Epithelial cell of proximal tubule (primary cell): Measurements from ENCODE around the gene SLX9. TPM values are rescaled to one million over a fixed set of nuclear protein-coding genes. Genes with fewer than 3 reads are reported as not detected.
"Not testable (repeated sequence)": the region's sequence is repeated elsewhere in the genome, so short reads cannot be mapped to it uniquely, and the experiment has no call there.

ENCODE experiments used
- DNase-seq: peaks from one replicate; pipeline ENCODE4 v3.0.0-alpha.2; 2011; ENCODE audit warnings: low read depth
- H3K4me3 ChIP-seq: 2 replicates; pipeline ENCODE4 v1.5.1; 2011; ENCODE audit warnings: low read depth, mild to moderate bottlenecking, low read length
- total RNA-seq: library from RNA; depleted of rRNA; stranded (reverse); fragments of >200 nt; gene quantifications from 2 replicates; pipeline ENCODE4 v1.2.3, GENCODE V29; 2015
- TF ChIP-seq, protein P1 (sequence below): conservative IDR thresholded peaks from 2 replicates; pipeline ENCODE4 v1.5.1; 2012; ENCODE audit warnings: low read depth, mild to moderate bottlenecking, low read length

SLX9 gene
- total RNA-seq, 1 donor from 2014 or later: 52.1 TPM

DNA sequence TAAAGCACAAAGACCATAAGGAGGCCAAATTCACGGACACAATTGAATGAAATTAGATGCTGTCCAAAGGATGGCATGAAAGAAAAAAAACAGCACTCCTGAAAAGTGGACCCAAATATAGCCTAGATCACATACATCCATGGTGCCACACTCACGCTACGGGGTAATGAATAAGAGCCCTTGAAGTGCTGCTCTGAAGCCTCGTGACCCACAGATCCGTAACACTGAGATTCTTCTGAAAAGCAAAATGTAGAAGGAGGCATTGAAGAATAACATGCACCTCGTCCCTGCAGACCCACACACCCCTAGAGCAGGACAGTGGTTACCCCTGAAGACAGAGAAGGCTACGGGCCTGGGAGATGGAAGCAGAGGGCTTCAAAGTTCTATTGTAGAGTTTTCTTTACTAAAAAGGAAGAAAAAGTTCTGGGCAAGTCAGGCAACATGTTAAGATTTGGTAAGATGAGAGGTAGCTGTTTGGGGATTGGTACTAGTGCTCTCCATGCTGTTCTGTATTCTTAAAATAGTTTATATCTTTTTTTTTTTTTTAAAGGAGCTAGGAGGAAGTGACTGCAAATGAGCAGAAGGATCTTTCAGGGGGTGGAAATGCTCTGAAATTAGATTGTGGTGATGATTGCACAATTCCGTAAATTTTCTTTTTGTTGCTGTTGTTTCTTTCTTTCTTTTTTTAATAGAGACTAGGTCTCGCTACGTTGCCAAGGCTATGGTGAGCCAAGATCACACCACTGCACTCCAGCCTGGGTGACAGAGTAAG is 15.0 kb upstream of the SLX9 start:
- TF ChIP-seq, protein P1, sequence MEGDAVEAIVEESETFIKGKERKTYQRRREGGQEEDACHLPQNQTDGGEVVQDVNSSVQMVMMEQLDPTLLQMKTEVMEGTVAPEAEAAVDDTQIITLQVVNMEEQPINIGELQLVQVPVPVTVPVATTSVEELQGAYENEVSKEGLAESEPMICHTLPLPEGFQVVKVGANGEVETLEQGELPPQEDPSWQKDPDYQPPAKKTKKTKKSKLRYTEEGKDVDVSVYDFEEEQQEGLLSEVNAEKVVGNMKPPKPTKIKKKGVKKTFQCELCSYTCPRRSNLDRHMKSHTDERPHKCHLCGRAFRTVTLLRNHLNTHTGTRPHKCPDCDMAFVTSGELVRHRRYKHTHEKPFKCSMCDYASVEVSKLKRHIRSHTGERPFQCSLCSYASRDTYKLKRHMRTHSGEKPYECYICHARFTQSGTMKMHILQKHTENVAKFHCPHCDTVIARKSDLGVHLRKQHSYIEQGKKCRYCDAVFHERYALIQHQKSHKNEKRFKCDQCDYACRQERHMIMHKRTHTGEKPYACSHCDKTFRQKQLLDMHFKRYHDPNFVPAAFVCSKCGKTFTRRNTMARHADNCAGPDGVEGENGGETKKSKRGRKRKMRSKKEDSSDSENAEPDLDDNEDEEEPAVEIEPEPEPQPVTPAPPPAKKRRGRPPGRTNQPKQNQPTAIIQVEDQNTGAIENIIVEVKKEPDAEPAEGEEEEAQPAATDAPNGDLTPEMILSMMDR: no peak
- DNase-seq: no peak
- no peak overlapping the region for H3K4me3 ChIP-seq

DNA sequence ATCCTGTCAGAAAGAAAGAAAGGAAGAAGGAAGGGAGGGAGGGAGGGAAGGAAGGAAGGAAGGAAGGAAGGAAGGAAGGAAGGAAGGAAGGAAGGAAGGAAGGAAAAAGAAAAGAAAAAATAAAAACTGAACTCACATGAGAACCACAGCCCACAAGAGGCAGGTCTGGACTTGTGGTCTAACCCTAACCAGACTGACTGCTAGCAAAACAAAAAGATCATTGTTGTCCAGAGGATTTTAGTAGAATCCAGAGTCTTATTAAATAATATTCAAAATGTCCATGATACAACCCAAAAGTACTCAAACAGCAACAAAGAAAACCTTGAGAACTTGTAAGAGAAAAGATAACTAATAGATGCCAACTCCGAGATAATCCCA is 14.5 kb upstream of the SLX9 start:
- no peak for DNase-seq
- TF ChIP-seq, protein P1: no peak
- no peak overlapping the region for H3K4me3 ChIP-seq

DNA sequence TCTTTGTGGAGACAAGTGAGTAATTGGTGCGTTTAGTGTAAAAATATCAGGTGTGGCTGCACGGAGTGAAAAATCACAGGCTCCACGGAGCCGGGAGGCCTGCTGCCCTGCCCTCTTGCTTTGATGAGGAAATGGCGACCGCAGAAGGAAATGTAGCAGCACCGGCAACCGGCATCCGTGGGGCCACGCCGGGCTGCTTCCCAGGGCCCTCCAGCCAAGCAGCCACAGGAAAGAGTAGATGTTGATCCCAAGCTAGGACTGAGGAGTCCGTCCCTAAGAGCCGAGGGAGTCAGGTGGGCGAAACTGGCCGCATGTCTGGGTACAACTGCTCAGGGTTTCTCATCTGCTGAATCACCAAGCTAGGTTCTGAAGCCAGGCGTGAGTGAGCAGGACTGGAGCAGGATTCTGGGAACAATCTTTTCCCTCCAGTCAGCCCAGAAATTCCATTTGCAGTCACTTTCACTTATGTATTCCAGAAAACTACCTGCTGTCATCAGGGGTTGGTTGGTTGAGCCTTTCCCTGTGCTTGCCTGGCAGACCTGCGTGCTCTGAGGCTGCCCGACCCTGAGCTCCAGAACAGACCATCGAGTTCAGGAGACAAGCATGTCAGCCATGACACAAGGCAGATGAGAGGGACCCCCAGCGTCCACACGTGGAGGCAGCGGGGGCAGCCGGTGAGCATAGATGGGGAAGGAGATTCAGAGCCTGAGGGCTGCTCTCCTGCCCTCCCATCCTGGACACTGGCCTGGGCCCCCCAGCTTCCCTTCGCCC is 13.3 kb upstream of the SLX9 start:
- no peak for DNase-seq
- TF ChIP-seq, protein P1: no peak
- H3K4me3 ChIP-seq: no peak overlapping the region

DNA sequence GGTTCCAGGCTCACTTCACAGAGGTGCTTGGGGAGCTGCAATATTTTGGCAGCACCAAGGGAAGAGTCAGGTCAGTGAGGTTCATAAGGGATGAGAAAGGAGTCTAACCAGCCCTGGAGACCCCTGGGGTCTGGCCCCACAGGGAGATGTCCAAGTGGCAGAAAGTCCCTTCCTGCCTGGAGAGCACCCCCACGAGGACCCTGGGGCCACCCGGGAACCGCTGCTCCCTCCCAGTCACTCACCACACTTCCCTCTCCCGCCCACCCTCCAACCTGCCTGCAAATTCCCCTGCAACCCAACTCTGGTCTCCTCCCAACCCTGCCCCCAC is 12.6 kb upstream of the SLX9 start:
- DNase-seq: no peak
- H3K4me3 ChIP-seq: no peak overlapping the region
- TF ChIP-seq, protein P1: no peak

DNA sequence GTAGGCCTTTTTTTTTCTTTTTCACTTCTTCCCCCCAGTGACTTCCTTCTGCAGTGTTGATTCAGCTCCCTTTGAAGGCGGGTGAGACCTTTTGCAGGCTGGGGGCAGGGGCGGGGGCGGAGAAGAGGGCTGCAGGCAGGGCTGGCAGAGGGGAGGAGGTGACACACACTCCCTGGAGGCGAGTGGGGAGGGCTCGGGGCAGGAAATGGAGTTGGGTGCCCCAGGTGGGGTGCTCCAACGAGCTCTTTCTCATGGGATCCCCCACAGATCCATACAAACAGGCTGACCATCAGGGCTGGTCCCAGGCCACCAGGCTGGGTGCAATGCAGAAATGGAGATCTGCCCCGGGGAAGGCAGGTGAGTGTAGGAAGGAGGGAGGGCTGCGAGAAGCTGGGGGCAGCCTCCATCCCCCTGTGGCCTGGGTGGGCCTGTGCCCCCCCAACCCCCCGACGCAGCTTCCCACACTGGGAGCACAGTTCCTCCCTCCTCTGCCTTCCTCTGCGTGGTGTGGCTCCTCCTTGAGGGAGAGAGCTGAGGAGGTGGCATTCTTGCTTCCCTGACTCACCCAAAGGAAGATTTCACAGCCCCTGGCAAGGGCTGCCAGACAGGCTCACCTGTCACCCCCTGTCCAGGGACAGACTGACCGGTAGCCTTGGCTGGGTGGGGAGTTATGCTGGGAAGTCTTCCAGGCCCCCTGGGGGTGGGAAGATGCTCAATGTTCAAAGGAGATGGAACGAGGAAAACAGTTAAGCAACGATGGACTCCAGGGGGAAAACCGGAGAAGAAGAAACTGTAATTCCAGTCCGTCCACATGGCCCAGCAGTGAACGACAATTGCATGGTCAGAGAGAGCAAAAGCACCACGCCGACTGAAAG is 12.0 kb upstream of the SLX9 start:
- TF ChIP-seq, protein P1: peak; percentile 30
- DNase-seq: peak; percentile 50
- peak overlapping the region; percentile 32 for H3K4me3 ChIP-seq

DNA sequence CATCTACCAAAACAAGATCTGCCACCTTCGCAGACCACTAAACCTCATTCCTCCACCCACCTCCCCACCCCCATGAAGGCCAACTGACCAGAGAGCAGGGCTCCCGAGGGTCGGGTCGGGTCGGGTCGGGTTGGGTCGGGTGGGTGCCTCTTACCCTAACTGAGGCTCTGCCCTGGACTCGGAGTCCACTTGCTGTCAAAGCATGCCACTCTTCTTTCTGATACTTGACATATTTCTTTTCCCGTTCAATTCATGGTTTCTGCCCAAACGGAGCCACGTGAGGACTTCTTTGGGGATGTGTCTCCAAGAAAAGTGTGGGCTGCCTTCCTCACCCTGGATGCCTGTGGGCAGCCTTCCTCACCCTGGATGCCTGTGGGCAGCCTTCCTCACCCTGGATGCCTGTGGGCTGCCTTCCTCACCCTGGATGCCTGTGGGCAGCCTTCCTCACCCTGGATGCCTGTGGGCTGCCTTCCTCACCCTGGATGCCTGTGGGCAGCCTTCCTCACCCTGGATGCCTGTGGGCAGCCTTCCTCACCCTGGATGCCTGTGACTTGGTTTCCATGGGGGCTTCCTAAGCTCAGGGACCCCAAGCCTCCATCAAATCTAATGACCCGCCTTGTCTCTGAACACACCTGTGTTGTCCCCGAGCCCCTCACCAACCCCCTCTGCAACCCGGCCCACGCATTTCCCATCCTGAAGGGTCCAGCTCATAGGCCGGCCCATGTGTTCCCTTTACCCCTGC is 11.2 kb upstream of the SLX9 start:
- not testable (repeated sequence) for DNase-seq, H3K4me3 ChIP-seq
